Umbilical cord (tissue), 2 donors: ENCODE measurements around the gene OR2D3. TPM values are rescaled to one million over a fixed set of nuclear protein-coding genes. Genes with fewer than 3 reads are reported as not detected.
A peak's percentile ranks its signal among the peaks of the same experiment; 100 is the strongest.
"Not testable (repeated sequence)": the region's sequence is repeated elsewhere in the genome, so short reads cannot be mapped to it uniquely, and the experiment has no call there.

ENCODE experiments used
- DNase-seq: peaks from one replicate; pipeline ENCODE4 v3.0.0-alpha.2; 2015; ENCODE audit warnings: low spot score
- total RNA-seq: library from RNA; depleted of rRNA; stranded (reverse); fragments of >200 nt; gene quantifications from one replicate; pipeline ENCODE4 v1.2.3, GENCODE V29; 2014; ENCODE audit warnings: low replicate concordance; ENCODE audit not compliant: insufficient read depth

OR2D3 gene, protein sequence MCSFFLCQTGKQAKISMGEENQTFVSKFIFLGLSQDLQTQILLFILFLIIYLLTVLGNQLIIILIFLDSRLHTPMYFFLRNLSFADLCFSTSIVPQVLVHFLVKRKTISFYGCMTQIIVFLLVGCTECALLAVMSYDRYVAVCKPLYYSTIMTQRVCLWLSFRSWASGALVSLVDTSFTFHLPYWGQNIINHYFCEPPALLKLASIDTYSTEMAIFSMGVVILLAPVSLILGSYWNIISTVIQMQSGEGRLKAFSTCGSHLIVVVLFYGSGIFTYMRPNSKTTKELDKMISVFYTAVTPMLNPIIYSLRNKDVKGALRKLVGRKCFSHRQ
- total RNA-seq: 0.96 TPM

DNA sequence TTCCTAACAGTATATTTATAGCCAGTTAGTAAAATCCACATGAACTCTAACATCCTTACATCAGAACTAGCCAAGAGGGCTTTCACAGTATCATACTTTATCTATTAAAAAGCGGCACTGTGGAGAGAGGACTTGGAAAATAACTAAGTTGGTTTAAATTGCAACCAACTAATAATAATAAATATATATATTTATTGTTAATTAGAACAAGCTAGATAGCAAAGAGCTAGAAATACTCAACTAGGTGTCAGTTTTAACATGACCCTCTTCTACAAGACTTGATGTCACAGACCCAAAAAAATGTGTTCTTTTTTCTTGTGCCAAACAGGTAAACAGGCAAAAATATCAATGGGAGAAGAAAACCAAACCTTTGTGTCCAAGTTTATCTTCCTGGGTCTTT is at the start of gene OR2D3:
TSS of gene OR2D3 (plus strand) at position 301 of the 400 bp plus-strand sequence. CDS start at position 301, 0 bp downstream.
- no peak for DNase-seq

DNA sequence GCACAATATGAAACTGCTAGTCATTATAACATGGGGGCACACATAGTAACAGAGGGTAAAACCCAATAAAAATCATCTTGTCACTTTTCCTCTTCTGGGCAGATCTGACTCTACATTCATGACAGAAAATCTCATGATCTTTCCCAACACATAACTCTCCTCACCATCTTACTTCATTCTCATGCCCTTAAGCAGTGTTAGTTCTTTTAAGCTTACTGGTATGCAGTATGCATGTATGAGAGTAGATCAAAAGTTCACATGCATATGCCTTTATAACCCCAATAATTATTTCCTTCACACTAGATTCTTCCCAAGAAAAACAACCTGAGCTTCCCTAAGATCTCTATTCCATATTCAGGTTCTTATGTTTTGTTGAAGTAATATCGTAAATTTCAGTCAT is 49.5 kb upstream of the OR2D3 start:
- DNase-seq: no peak

GRCh38 chr11:6875761-6876160 is 45.0 kb upstream of the OR2D3 start:
- DNase-seq: no peak

DNA sequence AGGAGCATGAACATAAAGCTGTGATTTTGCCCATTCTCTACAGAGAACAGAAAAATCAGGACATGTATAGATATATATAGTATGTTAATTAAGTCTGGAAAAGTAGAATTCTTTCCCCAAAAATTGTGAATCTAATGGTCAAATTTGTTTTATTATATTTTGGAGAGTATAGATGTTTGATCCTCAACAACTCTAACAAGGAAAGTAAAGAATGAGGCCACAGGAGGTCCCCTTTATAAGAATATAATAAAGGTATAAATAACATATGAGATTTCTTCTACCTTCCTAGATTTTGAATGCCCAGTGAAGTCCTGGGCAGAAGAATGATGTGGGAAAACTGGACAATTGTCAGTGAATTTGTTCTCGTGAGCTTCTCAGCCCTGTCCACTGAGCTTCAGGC is 44.5 kb upstream of the OR2D3 start, which contains the start of gene OR10A4:
TSS of gene OR10A4 (plus strand) at position 301 of the 400 bp plus-strand sequence. CDS start at position 324, 23 bp downstream.
- no peak for DNase-seq

GRCh38 chr11:6876914-6877313 is 43.9 kb upstream of the OR2D3 start:
- no peak for DNase-seq

DNA sequence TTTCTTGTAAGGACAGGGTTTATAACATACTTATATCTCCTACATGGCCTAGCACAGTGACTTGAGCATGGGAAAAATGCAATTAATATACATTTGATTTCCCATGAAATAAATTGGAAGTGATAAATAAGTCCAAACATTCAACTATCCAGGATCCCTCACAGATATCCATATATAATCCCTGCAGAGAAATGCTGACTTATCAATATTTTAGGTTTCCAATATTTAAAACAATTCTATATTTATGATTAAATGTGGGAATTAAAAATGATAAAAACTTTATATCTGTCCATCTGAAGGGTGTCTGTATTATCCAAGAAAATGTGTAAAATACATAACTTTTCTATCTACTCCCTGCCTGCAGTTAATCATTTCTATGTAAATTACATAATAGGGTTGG is 38.1 kb upstream of the OR2D3 start:
- no peak for DNase-seq

- DNase-seq: not testable (repeated sequence)
Measured at GRCh38 chr11:6887711-6888110, 33.1 kb upstream of the OR2D3 start.

DNA sequence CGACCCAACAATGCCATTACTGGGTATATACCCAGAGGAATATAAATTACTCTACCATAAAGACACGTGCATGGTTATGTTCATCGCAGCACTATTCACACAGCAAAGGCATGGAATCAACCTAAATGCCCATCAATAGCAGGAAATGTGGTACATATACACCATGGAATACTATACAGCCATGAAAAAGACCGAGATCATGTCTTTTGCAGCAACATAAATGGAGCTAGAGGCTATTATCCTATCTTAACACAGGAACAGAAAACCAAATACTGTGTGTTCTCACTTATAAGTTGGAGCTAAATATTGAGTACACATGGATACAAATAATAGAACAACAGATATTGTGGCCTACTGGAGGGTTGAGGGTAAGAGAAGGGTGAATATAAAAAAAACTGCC is 32.0 kb upstream of the OR2D3 start:
- DNase-seq: no peak

GRCh38 chr11:6889835-6890234 is 31.0 kb upstream of the OR2D3 start:
- no peak for DNase-seq

DNA sequence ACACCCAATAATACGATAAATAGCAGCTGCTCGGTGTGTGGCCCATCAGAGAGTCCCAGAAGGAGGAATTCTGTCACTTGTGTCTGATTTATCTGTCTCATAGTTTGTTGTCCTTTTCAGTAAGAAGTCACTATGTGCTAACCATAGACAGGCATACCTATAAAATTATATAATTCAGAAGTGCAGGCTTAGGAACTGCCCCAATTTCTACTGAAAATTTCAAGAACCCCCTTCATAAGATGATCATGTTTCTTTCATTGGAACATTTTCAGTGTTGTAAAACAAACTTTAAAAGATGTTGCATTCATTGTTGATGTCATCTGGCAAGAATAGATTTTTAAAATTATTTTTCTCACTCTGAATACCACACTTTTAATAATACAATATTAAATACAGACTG is 28.4 kb upstream of the OR2D3 start, which contains the start of gene OR2D2:
TSS of gene OR2D2 (minus strand) at position 101 of the 400 bp plus-strand sequence. CDS start at position 101, 0 bp downstream.
- DNase-seq: no peak

- no peak for DNase-seq
Measured at GRCh38 chr11:6894097-6894496, 26.7 kb upstream of the OR2D3 start.

DNA sequence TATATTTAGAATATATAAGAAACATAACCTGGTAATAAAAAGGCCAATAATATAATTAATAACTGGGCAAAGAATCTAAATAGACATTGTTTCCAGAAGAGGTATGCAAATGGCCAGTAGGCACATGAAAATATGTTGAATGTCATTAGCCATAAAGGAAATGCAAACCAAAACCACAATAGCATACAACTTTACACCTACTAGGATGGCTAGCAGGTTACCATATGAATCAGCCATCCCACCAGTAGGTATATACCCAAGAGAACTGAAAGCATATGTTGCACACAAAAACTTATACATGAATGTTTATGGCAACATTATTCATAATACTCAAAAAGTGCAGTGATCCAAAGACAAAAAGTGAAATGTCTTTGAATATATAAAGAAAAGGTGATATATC is 25.8 kb upstream of the OR2D3 start:
- no peak for DNase-seq

DNA sequence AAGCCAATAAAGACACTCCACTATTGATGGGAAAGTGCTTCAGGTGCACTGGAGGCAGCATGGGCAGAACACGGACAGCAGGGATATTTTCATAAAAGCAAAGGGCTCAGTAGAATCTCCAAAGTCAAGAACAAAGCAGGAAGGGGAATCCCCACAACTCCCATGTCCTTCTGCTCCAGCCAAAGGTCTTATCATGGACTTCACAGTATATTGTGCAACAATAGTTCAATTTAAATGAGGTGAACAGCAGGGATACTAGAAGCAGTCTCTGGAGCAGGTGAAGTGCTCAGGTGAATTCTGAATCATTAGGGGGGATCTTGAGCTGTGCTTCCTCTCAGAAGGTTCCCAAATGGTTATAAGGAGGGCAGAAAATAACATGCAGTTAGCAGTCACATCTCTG is 21.9 kb upstream of the OR2D3 start:
- DNase-seq: no peak

GRCh38 chr11:6900327-6900999 is 20.3 kb upstream of the OR2D3 start:
- DNase-seq: no peak

GRCh38 chr11:6904804-6905203 is 16.0 kb upstream of the OR2D3 start:
- not testable (repeated sequence) for DNase-seq

- no peak for DNase-seq
Measured at GRCh38 chr11:6911378-6911777, 9.4 kb upstream of the OR2D3 start.

- no peak for DNase-seq
Measured at GRCh38 chr11:6911948-6912347, 8.9 kb upstream of the OR2D3 start.

DNA sequence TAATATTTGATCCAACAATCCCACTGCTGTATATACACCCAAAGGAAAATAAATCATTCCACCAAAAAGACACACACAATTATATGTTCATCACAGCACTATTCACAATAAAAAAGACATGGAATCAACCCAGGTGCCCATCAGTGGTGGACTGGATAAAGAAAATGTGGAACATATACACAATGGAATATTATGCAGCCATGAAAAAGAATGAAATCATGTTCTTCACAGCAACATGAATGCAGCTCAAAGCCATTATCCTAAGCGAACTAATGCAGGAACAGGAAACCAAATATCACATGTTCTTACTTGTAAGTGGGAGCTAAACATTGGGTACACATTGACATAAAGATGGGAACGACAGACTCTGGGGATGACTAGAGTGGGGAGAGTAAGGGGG is 1.1 kb upstream of the OR2D3 start:
- no peak for DNase-seq

DNA sequence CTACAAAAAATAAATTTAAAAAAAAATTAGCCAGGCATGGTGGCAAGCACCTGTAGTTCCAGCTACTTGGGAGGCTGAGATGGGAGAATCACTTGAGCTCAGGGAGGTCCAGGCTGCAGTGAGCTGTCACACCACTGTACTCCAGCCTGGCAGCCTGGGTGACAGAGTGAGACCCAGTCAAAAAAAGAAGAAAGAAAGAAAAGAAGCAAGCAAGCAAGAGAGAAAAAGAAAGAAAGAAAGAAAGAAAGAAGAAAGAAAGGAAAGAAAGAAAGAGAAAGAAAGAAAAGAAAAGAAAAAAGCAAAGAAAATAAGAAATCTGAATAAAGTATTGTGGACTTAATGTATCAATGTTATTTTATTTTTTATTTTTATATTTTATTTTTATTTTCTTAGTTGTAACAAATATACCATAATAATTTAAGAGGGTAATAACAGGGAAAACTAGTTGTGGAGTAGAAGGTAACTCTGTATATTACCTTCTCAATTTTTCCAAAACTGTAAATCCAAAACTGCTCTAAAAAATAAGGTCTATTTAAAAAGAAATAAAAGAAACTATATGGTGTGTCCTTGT is 4.3 kb downstream of the OR2D3 start:
- DNase-seq: no peak

- DNase-seq: no peak
Measured at GRCh38 chr11:6925636-6926207, 4.9 kb downstream of the OR2D3 start.

GRCh38 chr11:6926208-6927029 is 5.6 kb downstream of the OR2D3 start, which contains the start of gene ZNF215:
TSS of gene ZNF215 (plus strand) at chr11:6926426. CDS start at chr11:6932273, 5,847 bp downstream.
- DNase-seq: peak; percentile 56
